Renal cortex interstitium (tissue), 11 donors: ENCODE data around the gene OSBP2. TPM values are rescaled to one million over a fixed set of nuclear protein-coding genes. Genes with fewer than 3 reads are reported as not detected.

Experiments used
- DNase-seq, 11 donors: peaks; one replicate each; pipeline ENCODE4 v3.0.0-alpha.2; 2013; ENCODE audit warnings: low read depth in 9 of 11, low spot score in 4 of 11; ENCODE audit errors: extremely low read depth in 1 of 11
- polyA plus RNA-seq, 3 donors: library from polyadenylated mRNA; unstranded; fragments of 120-200 nt; gene quantifications; one replicate each; pipeline ENCODE4 v1.2.1, GENCODE V29; 2013; ENCODE audit not compliant: insufficient read length in 3 of 3

The OSBP2 gene
- polyA plus RNA-seq, 3 donors = 5.5 to 7.4 (median 5.6) TPM

DNA sequence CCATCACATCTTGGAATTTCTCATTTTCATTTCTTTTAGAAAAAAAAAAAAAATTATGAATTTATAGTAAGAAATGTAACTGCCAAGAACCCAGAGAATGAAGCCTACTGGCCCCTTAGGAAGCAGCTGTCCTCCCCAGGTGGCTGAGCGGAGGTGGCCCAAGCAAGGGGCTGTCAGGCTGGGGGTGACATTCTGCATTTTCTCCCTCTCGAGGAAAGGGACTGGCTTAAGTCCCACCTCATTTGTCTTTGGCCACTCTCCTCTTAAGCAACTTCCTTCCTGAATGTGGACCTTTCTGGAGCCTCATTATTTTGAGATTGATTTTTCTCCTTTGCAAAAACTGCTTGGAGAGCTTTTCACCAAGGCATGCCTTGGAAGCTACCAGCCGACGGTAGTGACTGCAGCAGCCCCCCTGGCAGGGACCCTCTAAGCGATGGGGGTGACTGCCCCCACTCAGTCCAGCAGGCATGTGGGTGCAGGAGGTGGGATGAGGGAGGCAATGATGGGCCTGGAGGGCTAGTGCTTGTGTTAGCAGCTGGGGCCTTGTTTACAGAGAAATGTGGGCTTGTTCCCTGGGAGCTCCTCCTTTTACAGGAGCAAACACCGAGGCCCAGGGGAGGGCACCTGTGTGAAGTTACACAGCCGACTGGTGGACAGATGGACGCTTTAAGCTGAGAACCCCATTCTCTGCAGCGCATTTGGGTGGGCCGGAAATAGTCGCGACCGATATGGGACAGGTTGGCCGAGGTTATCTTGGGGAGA is 162.2 kb downstream of the OSBP2 start:
- DNase-seq = no peak

DNA sequence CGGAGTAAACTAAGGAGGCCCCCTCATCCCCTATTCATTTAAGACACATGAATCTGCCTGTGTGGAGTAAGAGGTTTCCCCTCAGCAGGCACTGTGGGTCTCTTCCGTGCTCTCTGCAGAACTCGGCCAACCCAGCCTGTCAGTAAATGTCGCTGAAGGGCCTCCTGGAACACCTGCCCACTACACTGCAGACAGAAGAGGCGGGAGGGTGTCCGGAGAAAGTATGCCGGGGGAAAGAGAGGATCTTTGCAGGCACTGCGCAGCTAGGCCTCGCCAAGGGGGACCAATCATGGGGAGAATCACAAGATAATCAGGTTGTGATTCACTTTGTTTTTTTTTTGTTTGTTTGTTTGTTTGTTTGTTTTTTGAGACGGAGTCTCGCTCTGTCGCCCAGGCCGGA is 163.1 kb downstream of the OSBP2 start:
- DNase-seq = no peak

DNA sequence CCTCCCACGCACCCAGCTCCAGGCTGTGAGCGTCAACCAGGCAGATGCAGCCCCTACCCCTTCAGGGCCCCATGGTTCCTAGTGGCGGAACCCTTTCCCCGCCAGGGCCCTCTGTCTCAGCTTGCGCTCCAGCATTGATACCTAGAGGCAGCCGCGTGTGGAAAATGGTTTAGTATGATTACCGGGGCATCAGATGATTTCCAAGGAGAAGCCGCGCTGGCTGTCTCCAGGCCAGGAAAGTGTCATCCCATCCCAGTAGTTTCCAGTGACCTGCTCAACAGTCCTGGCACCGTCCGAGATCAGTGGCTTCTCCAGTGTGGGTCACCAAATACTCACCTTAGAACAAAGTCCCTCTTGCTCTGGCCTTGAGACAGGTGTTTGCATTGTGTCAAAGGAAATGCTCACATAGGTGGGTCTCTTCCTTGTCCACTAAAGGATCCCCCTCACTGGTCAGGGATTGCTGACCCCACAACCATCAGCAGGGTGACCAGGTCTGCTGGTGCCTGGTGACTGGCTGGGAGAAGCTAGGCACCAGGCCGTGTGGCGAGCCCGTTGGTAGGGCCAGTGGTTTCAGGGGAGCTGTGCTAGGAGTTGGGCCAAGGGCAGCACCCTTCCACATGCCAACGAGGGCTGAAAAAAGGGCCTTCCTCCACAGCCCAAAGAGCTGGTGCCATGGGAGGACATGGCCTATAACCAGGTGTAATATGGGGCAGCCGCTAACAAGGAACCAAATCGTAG is 164.5 kb downstream of the OSBP2 start:
- no peak for DNase-seq

DNA sequence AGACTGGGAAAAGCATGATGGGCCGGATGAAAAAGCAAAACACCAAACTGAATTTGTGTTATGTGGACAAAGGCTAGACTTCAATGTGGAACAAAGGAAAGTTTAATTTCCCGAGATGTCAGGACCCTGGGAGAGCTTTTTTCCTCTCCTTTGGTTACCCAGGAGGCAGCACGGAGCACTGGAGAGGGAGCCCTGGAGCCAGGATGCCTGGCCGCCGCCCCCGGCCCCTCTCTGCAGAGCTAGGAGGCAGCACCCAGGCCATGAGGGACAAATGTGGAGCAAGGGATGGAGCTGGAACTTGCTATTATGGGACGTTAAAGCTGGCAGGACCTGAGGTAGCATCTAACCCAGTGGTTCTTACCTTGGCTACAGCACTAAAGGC is 165.0 kb downstream of the OSBP2 start:
- DNase-seq = no peak

DNA sequence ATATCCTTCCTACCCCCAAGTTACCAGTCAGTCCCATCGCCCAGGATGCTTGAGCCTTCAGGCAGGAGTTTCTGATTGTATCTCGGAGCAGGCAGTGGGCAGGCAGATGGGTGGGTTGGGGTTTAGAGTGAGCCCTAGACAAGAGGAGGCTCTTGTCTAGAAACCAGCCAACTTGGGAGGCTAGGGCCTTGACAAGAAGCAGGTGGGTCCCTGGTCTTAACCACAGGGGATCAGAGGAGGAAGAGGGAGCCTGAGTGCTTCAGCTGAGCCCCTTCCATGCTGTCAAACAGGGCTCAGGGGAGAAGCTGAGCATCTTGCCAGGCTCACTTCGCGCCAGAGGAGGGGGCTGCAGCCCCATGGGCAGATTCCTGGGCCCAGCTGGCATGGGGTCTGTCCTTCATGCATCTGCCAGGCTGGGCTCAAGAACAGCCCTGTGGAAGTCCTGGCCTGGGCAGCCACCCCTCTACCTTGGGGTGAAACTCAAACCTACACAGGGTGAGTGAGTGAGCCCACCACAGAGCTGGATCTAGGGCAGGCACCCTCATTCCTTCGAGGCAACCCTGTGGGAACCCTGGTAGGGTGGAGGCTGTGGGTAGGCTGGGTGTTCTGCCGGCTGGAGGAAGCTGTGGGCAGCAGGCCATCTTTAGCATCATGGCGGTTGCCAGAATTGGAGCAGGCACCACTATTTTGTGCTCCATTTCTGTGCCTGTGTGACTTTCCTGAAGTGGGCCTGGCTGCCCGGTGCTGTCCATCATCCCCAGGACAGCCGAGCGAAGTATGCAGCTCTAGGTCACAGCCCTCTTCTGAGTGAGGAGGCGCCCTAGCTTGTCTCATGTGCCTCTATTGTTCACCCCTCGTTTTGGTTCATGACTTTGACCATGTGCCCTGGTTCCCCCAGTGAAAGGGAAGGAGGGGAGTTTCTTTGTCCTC is 165.8 kb downstream of the OSBP2 start:
- no peak for DNase-seq

DNA sequence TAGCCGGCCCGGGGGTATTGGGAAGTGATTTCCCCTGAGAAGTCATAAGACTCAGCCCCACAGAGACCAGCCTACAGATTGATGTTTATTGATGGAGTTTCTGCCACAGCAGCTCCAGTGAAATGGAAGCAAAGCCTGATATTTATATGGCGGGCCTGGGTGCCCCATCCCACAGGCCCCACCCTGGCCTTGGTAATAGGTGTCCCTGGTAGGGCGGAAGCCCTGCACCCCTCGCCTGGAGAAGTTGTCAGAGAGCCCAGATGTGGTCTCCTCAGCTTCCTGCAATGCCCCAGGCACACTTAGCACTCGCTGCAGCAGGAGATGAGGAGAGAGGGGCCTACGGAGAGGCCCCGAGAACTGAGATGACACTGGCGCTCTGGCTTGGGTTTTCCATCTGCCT is 166.5 kb downstream of the OSBP2 start:
- DNase-seq = no peak

DNA sequence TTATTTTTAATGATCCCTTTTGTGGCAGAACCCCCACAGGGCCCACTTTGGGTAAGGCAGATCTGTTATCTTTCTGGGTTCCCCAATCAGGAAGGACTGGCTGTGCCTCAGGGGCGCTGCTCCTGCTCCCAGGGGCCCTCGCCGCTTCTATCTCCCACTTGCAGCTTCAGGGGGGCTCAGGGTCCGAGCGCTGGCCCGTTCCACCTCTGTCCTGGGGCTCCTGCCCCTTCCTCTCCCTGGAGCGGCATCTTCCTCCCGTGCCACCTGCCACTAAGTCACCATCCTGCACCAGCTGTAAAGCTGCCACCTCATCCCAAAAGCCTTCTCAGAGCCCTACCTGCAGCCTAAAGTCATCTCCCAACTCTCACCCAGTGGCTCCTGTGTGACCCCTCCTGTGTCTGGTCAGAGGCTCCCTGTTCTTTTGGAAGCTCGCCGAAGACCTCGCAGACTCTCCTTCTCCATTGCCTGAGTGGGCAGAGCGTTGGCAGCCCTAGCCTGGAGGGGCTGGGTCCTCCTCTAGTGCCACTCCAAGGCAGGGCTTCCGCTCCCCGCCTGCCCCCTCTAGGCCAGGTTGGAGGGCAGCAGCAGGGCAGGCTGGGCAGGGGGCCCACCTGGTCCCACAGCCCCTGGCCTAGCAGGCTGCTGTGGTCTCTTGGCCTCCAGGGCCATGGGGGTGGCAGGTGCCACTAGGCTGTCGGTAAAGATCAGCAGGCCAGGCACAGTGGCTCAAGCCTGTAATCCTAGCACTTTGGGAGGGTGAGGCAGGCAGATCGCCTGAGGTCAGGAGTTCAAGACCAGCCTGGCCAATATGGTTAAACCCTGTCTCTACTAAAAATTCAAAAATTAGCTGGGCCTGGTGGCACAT is 167.2 kb downstream of the OSBP2 start:
- DNase-seq = no peak

DNA sequence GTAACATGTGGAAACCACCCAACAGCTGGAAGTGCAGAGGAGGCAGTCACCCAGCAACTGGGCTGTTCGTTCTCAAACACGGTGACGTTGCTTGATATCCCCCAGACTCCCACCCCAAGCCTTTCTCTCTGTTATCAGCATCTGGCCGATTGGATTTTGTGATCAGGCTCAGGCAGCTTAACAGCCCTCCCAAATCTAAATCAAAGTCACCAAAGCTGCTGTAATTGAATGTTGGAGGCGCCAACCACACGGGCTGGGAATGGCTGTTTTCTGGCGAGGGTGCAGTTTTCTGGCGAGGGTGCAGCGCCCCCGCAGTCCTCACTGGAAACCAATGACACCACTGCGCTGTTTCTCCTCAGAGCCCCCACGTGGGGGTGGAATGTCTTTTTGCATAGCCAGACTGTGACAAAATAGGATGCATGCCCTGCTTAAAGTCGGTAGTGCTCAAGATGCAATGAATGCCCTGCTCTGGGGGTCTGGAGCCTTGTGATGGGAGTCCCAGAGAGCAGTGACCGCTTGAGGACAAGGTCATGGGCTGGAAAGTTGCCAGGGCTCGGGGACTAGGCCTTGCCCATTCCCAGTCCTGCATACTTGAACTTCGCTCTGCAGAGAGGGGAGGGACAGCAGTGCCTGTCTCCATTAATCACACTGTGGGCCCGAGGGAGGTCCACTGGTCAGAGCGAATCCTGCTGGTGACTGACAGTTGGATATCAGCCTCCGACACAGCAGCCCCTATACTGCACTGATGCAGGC is 168.6 kb downstream of the OSBP2 start:
- peak in 3 of 11 donors; percentile 13 to 38 (median 13) for DNase-seq

DNA sequence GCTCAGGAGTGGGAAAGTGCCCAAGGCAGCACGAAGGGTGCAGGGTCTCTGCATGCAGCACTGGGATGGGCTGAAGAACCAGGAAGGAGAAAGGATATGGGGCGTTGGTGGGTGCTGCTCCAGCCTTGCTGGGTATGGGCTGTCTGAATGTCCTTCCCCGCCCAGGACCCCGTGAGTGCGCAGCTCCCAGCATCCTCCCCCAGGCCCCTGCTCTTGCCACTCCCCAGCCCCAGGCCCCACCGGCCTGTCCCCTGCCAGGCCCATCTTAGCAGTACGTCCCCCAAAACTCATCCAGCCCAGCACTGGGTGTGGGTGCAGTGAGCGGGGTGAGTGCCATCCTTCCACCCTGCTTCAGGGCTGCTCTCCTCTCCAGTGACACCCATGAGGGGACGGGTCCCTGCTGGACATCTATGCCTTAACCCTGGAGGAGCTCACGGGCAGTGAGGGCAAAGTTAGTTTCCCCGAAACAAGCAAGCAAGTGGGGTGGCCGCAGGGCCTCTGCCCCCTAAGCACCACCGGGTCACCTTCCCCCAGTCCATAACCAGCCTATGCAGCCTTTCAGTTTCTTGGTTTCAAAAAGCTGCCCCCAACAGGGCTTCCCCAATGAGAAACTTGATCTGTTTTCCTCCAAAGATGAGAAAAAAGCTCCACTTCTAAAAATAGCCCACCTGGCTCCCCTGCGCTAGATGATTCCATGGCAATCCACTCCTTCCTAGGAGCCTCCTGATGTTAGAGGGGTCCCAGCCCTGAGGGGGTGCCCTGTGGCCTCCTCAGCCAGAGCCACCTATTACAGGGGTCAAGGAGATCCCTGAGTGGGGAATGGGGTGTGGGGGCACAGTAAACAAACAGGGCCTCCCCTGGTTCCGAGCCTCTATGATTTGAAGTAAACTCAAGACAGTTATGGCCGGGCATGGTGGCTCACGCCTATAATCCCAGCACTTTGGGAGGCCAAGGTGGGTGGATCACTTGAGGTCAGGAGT is 170.1 kb downstream of the OSBP2 start:
- no peak for DNase-seq

DNA sequence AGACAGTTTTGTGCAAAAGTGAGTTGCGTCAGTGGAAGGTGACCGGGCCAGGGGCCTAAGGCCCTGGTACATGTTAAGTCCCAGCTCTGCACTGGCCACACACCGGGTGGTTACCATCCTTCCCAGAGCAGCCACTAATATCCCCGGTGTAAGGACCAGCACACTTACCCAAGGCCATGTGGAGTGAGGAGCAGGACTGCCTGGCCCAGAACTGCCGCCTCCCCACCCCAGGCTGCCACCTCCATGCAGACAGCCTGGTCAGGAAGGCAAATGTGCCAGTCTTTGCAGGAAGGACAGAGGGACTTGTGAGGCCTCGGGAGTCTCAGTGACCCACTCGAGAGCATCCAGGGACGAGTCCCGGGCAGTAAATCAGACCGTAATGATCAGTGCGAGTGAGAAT is 171.0 kb downstream of the OSBP2 start:
- DNase-seq = no peak

DNA sequence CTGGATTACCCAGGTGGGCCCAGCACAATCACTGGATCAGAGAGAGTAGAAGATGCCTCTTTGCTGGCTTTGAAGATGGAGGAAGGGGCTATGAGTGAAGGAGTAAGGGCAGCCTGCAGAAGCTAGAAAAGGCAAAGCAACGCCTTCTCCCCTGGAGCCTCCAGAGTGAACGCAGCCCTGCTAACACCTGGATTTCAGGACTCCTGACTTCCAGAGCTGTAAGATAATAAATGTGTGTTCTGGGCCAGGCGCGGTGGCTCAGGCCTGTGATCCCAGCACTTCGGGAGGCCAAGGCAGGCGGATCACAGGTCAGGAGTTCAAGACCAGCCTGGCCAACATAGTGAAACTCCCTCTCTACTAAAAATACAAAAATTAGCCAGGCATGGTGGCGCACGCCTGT is 171.5 kb downstream of the OSBP2 start:
- DNase-seq = no peak

DNA sequence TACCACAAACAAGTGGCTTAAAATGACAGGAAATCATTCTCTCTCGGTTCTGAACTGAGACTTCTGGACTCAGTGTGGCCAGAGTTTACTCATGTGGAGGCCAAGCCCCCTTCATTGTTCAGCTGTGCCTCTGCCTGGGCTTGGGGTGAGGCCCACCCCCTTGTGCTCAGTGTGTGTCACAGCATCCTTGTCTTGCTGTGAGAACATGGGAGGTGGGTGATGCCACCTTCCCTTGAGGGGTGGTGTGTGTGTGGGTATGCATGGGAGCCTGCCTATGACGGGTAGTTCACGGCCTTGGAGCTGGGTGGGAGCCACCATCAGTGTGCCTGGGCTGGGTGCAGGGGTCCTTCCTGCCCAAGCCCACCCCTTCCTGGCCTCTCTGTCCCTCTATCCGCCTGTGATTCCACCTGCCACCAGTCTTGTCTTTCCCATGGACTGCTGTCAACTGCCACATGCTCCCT is 172.2 kb downstream of the OSBP2 start:
- DNase-seq = no peak

DNA sequence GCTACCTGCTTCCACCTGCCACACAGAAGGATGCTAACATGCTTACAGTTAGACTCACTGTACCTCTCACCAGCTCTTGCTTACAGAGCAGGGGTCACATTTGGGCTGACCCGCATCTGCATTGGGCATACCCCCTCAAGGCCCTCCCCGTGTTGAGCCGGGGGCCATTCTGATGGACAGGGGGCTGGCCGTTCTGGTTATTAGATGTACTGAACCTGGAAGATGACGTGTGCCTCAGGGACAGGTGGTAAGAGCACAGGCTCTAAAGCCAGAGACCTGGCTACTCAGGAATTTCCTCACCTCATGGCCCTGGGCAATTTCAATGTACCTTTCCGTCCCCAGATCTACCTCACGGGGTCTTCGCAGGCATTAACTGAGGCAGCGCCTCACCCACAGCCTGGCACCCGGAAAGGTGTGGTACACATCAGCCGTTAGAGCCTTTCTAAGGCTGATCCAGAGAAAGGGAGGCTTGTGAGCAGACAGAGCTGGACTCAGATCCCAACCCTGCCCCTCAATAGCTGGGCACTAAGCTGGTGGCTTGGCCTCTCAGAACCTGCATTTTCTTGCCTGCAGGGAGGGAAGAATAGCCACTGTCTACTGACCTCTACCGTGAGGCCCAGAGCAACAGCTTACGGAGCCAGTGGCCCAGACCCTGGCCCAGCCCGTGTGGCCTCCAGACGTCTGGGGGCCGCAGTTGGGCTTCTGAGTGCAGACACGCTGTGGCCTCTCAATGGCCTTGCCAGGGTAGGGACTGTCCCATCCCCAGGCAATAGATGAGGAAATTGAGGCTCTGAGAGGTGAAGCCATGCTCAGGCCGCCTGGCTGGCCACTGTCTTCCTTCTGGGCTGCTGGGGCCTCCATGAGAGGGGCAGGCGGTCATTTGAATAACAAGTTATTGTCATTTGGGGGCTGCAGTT is 173.3 kb downstream of the OSBP2 start:
- no peak for DNase-seq

DNA sequence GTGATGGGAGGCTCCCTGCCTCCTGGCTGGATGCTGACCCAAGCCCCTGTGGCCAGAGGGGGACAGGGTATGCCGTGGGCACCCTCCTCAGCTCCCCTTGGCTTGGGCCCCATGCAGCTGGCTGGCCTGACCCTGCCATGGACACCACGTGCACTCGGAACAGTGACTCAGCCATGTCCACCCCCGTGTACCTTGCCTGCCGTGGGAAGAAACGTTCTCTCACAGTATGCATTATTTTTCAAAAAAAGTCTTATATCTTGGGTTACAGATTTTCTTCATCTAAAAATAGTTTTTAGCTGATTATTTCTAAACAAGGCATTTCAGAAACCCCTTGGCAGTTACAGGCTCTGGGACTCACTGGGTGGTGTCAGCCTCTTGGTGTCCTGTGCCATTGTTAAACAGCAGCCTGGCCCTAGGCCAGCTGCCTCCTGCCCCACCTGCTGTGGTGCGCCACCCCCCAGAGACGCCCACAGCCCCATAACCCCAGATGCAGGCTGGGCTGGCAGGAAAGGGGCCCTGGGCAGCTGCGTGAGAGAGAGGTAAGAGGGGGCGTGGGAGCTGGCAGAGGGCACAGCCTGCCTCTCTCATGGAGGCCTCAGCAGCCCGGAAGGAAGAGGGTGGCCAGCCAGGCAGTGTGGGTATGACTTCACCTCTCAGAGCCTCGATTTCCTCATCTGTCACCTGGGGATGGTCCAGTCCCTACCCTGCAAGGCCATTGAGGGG is 174.2 kb downstream of the OSBP2 start:
- DNase-seq = no peak

DNA sequence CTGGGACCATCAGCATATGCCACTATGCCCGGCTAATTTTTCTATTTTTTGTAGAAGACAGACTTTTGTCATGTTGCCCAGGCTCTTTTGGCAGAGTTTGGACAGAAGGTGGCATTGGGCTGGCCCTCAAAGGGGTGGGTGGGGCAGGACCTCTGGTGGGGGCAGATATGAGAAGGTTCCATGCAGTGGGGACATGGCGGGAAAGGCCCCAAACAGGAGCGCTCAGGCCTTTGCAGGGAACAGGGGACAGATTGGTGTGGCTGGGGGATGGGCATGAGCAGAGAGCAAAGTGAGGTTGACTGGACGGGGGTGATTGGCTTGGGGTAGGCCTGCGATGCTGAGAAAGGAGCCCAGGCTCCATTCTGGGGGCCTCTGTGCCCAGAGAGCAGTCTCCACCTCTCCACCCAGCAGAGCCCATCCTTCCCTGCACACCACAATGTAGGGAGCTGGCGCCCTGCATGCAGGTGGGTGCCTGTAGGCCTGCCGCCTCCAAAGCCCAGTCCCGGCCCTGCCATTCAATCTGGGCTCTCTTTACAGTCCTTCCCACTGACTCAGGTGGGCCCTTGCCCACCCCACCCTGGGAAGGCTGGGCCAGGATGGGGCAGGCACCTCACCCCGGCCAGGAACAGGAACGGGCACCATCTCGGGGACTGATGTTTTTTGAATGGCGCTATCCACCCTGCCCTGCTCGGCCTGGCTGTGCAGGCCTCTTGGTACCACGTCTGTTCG is 175.2 kb downstream of the OSBP2 start:
- no peak for DNase-seq
